ENCODE results near the gene CGNL1. TPM values are rescaled to one million over a fixed set of nuclear protein-coding genes. Genes with fewer than 3 reads are reported as not detected.

The CGNL1 gene
- total RNA-seq, 1 donor from 2014 or later: 7.1 TPM

GRCh38 chr15:57440167-57440566 is 63.9 kb downstream of the CGNL1 start:
- Mint-ChIP-seq H3K27ac (ENCODE audit: unreplicated experiment) (peak overlapping the region; percentile 89), H3K36me3 (ENCODE audit: low read depth) (no peaks in the 10 kb centered on the region), H3K4me1 (ENCODE audit: low read depth) (peaks cover 29% of the 10 kb centered on the region), H3K9me3 (ENCODE audit: low read depth) (no peaks in the 10 kb centered on the region), H3K27me3 (ENCODE audit: low read depth) (no peaks in the 10 kb centered on the region), H3K4me3 (ENCODE audit: unreplicated experiment) (no peak overlapping the region)
- TF ChIP-seq CTCF (IDR thresholded peaks at IDR 0.05): no peak
- DNase-seq (ENCODE audit: low spot score): no peak

- Mint-ChIP-seq H3K36me3 (ENCODE audit: low read depth) (no peaks in the 10 kb centered on the region), H3K27me3 (ENCODE audit: low read depth) (no peaks in the 10 kb centered on the region), H3K9me3 (ENCODE audit: low read depth) (no peaks in the 10 kb centered on the region), H3K4me3 (ENCODE audit: unreplicated experiment) (peak overlapping the region; percentile 34), H3K4me1 (ENCODE audit: low read depth) (peaks cover 36% of the 10 kb centered on the region), H3K27ac (ENCODE audit: unreplicated experiment) (peak overlapping the region; percentile 89)
- no peak for DNase-seq (ENCODE audit: low spot score)
- TF ChIP-seq CTCF (IDR thresholded peaks at IDR 0.05): no peak
Observed at GRCh38 chr15:57440799-57441198, 64.5 kb downstream of the CGNL1 start.

- no peaks in the 10 kb centered on the region for H3K27me3 Mint-ChIP-seq (ENCODE audit: low read depth)
- no peak overlapping the region for H3K27ac Mint-ChIP-seq (ENCODE audit: unreplicated experiment)
- no peak for DNase-seq (ENCODE audit: low spot score)
- H3K9me3 Mint-ChIP-seq (ENCODE audit: low read depth): no peaks in the 10 kb centered on the region
- no peak overlapping the region for H3K4me3 Mint-ChIP-seq (ENCODE audit: unreplicated experiment)
- no peaks in the 10 kb centered on the region for H3K36me3 Mint-ChIP-seq (ENCODE audit: low read depth)
- H3K4me1 Mint-ChIP-seq (ENCODE audit: low read depth): peaks cover 36% of the 10 kb centered on the region
- TF ChIP-seq CTCF (IDR thresholded peaks at IDR 0.05): no peak
Observed at GRCh38 chr15:57442335-57442734, 66.0 kb downstream of the CGNL1 start.

- Mint-ChIP-seq H3K4me1 (ENCODE audit: low read depth) (peaks cover 36% of the 10 kb centered on the region), H3K36me3 (ENCODE audit: low read depth) (no peaks in the 10 kb centered on the region), H3K27ac (ENCODE audit: unreplicated experiment) (no peak overlapping the region), H3K27me3 (ENCODE audit: low read depth) (no peaks in the 10 kb centered on the region), H3K4me3 (ENCODE audit: unreplicated experiment) (no peak overlapping the region), H3K9me3 (ENCODE audit: low read depth) (no peaks in the 10 kb centered on the region)
- no peak for TF ChIP-seq CTCF (IDR thresholded peaks at IDR 0.05)
- DNase-seq (ENCODE audit: low spot score): no peak
Observed at GRCh38 chr15:57443486-57443885, 67.2 kb downstream of the CGNL1 start.

- no peak for TF ChIP-seq CTCF (IDR thresholded peaks at IDR 0.05)
- DNase-seq (ENCODE audit: low spot score): no peak
- Mint-ChIP-seq H3K4me3 (ENCODE audit: unreplicated experiment) (no peak overlapping the region), H3K27ac (ENCODE audit: unreplicated experiment) (no peak overlapping the region), H3K36me3 (ENCODE audit: low read depth) (no peaks in the 10 kb centered on the region), H3K9me3 (ENCODE audit: low read depth) (peaks cover 8% of the 10 kb centered on the region), H3K27me3 (ENCODE audit: low read depth) (no peaks in the 10 kb centered on the region), H3K4me1 (ENCODE audit: low read depth) (peaks cover 36% of the 10 kb centered on the region)
Observed at GRCh38 chr15:57444877-57445513, 68.7 kb downstream of the CGNL1 start.

All from chondrocyte (in vitro differentiated cells).